Psoas muscle (tissue), 8 donors: ENCODE data around the gene TSPAN5. TPM values are rescaled to one million over a fixed set of nuclear protein-coding genes. Genes with fewer than 3 reads are reported as not detected.

Source experiments
- ATAC-seq, 4 donors: fragments of 200-7000 bp; cut with Tn5 transposase; one replicate each; pipeline ENCODE4 v1.9.1; 2020; ENCODE audit warnings: moderate library complexity in 3 of 4, mild to moderate bottlenecking in 2 of 4
- DNase-seq, 2 donors: peaks; one replicate each; pipeline ENCODE4 v3.0.0-alpha.2; 2020
- H3K27ac ChIP-seq: fragments of 200-600 bp; one replicate; pipeline ENCODE4 v1.8.0; 2022
- H3K27me3 ChIP-seq, 3 donors: fragments of 200-600 bp in 1 of 3; one replicate each; pipeline versions ENCODE4 v1.6.1 to v1.8.0; 2013 to 2022; ENCODE audit warnings: low read length in 2 of 3, mild to moderate bottlenecking in 2 of 3, moderate library complexity in 1 of 3; ENCODE audit not compliant: insufficient read depth in 3 of 3
- H3K36me3 ChIP-seq, 2 donors: fragments of 200-600 bp in 1 of 2; one replicate each; pipeline versions ENCODE4 v1.6.1 to v1.8.0; 2013 to 2022; ENCODE audit warnings: low read depth in 1 of 2, mild to moderate bottlenecking in 1 of 2, moderate library complexity in 1 of 2; ENCODE audit not compliant: insufficient read depth in 1 of 2
- H3K4me1 ChIP-seq: fragments of 200-600 bp; one replicate; pipeline ENCODE4 v1.8.0; 2022
- H3K4me3 ChIP-seq: fragments of 200-600 bp; one replicate; pipeline ENCODE4 v1.8.0; 2022; ENCODE audit warnings: mild to moderate bottlenecking
- H3K9me3 ChIP-seq: fragments of 200-600 bp; one replicate; pipeline ENCODE4 v1.8.0; 2022
- CTCF ChIP-seq: fragments of 200-600 bp; IDR thresholded peaks from one replicate; pipeline ENCODE4 v1.8.0; 2022; ENCODE audit warnings: antibody characterized with exemption
- WGBS, 3 donors: extraction: QIAGEN DNeasy Blood & Tissue Kit; methylation state at CpG; one replicate each; pipeline versions ENCODE4 v1.1.6 to v1.1.7; 2013; 5-methylcytosine and 5-hydroxymethylcytosine counted together
- intact Hi-C, 2 donors: fragments of 100-400 bp; cut with DNase I; formaldehyde crosslinking; loops; one replicate each; pipeline versions ENCODE4 v1.11.0 to v1.14.2; 2022
- polyA plus RNA-seq, 3 donors: library from polyadenylated mRNA; stranded (reverse); fragments of 200-250 nt; gene quantifications; one replicate each; pipeline ENCODE4 v1.2.3, GENCODE V29; 2013
- total RNA-seq, 4 donors: library from RNA; stranded (reverse); fragmentation: NEBNext Ultra II Directional in 2 of 4; extraction: Animal tissue kit (Norgen Biotek cat#: 25700) in 2 of 4; gene quantifications; one replicate each; pipeline versions ENCODE4 v1.2.1 to v1.2.4, GENCODE V29; 2021 to 2023
- donor health status: healthy with polysubstance abuse.
- donor health status: DM: no; HTN: no; CAD: no; lungs with moderate emphysema.
- donor health status: Bipolar disorder and iron deficiency.
- donor health status: healthy.
- donor health status: DM: yes; HTN: yes; CAD: no.
- donor health status: DM: no; HTN: no; CAD: no.
- donor health status: DM: no; HTN: no; CAD: no.
- donor health status: DM: yes; HTN: yes; CAD: no.

The TSPAN5 gene
- total and polyA plus RNA-seq, 7 donors: 0.63 to 7.3 (median 3.8) TPM

- no peaks in the 10 kb centered on the region for H3K36me3 ChIP-seq
- H3K4me1 ChIP-seq: no peaks in the 10 kb centered on the region
- ATAC-seq: no peak
- WGBS, 3 donors: 74 to 98% (median 97%) methylated on average over 2 of the region's 2 CpGs
- no peak for TF ChIP-seq CTCF
- DNase-seq: no peak
- peaks cover 6% of the 10 kb centered on the region for H3K9me3 ChIP-seq
- H3K4me3 ChIP-seq: no peak overlapping the region
- no peaks in the 10 kb centered on the region for H3K27me3 ChIP-seq
- intact Hi-C loops: no loop called here
- H3K27ac ChIP-seq: no peak overlapping the region
Measured at GRCh38 chr4:98599617-98600205, 58.7 kb downstream of the TSPAN5 start.

GRCh38 chr4:98586962-98587354, 71.5 kb downstream of the TSPAN5 start:
- DNase-seq: no peak
- intact Hi-C loops: loop anchor here in 1 of 2 donors (1.0 kb wide), 1 partner anchor 18 kb away; no protein-coding TSS in a partner anchor
- Histone ChIP-seq H3K27ac (no peak overlapping the region), H3K4me3 (no peak overlapping the region), H3K36me3 (no peaks in the 10 kb centered on the region), H3K9me3 (no peaks in the 10 kb centered on the region), H3K27me3 (no peaks in the 10 kb centered on the region), H3K4me1 (no peaks in the 10 kb centered on the region)
- 34 to 56% (median 42%) methylated on average over 6 of the region's 6 CpGs for WGBS, 3 donors
- ATAC-seq: no peak
- no peak for TF ChIP-seq CTCF

- no peak overlapping the region for H3K27ac ChIP-seq
- H3K36me3 ChIP-seq: no peaks in the 10 kb centered on the region
- H3K27me3 ChIP-seq: no peaks in the 10 kb centered on the region
- DNase-seq (no peak), ATAC-seq (no peak)
- no peak overlapping the region for H3K4me3 ChIP-seq
- TF ChIP-seq CTCF: no peak
- intact Hi-C loops: loop anchor here in 1 of 2 donors (1.0 kb wide), 1 partner anchor 17 kb away; no protein-coding TSS in a partner anchor
- H3K4me1 ChIP-seq: no peaks in the 10 kb centered on the region
- WGBS, 3 donors: 34 to 61% (median 56%) methylated on average over 5 of the region's 5 CpGs
- H3K9me3 ChIP-seq: no peaks in the 10 kb centered on the region
Measured at GRCh38 chr4:98586291-98586961, 72.0 kb downstream of the TSPAN5 start.

DNA sequence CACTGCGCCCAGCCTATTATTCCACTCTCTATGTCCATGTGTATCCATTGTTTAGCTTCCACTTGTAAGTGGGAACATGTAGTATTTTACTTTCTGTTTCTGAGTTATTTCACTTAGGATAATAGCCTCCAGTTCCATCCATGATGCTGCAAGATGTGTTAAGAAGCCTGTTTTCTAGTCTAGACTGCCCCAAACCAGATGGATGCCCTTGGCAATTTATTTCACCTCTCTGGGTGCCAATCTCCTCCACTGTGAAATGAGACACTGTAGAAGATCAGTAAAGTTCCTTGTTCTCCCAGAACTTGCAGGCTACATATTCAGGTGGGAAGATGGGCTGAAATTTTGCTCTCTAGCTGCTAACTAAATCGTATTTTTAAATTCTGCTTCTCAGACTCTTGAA, 72.8 kb downstream of the TSPAN5 start:
- Histone ChIP-seq H3K27me3 (no peaks in the 10 kb centered on the region), H3K4me3 (no peak overlapping the region), H3K36me3 (no peaks in the 10 kb centered on the region), H3K27ac (no peak overlapping the region), H3K4me1 (no peaks in the 10 kb centered on the region), H3K9me3 (no peaks in the 10 kb centered on the region)
- no peak for TF ChIP-seq CTCF
- intact Hi-C loops: no loop called here
- ATAC-seq (no peak), DNase-seq (no peak)
- 81 to 91% (median 83%) methylated on average over 2 of the region's 2 CpGs for WGBS, 3 donors
